Kidney (tissue), 14 donors: ENCODE measurements around the gene TSSC4. TPM values are rescaled to one million over a fixed set of nuclear protein-coding genes. Genes with fewer than 3 reads are reported as not detected.
"Not testable (repeated sequence)": the region's sequence is repeated elsewhere in the genome, so short reads cannot be mapped to it uniquely, and the experiment has no call there.

Experiments
- DNase-seq, 5 donors: peaks; one replicate each; pipeline ENCODE4 v3.0.0-alpha.2; 2013 to 2020
- FAIRE-seq: peaks from 2 replicates; lab custom pipeline; 2012; peaks lifted over from hg19 to GRCh38; lab: Jason Lieb, UNC
- H3K27ac ChIP-seq, 2 donors: one replicate each; pipeline ENCODE4 v1.7.0; 2013; ENCODE audit warnings: low read depth in 2 of 2, low read length in 2 of 2, inconsistent platforms in 1 of 2
- H3K27me3 ChIP-seq: one replicate; pipeline ENCODE4 v1.7.1; 2013; ENCODE audit warnings: low read length, inconsistent platforms; ENCODE audit not compliant: control insufficient read depth, insufficient read depth
- H3K36me3 ChIP-seq, 3 donors: one replicate each; pipeline versions ENCODE4 v1.7.0 to v1.7.1; 2013; ENCODE audit warnings: low read length in 3 of 3, control low read depth in 1 of 3, inconsistent platforms in 1 of 3; ENCODE audit not compliant: insufficient read depth in 3 of 3, control insufficient read depth in 2 of 3
- H3K4me1 ChIP-seq, 3 donors: one replicate each; pipeline versions ENCODE4 v1.7.0 to v1.7.1; 2013; ENCODE audit warnings: low read length in 3 of 3, inconsistent platforms in 1 of 3, low read depth in 1 of 3; ENCODE audit not compliant: control insufficient read depth in 2 of 3, insufficient read depth in 2 of 3
- H3K4me3 ChIP-seq, 3 donors: one replicate each; pipeline versions ENCODE4 v1.7.0 to v1.8.1; 2013; ENCODE audit warnings: low read length in 3 of 3, control low read depth in 1 of 3, inconsistent platforms in 1 of 3
- H3K9ac ChIP-seq, 3 donors: one replicate each; pipeline versions ENCODE4 v1.7.0 to v1.7.1; 2013; ENCODE audit warnings: low read length in 3 of 3, control low read depth in 1 of 3, inconsistent platforms in 1 of 3
- H3K9me3 ChIP-seq, 3 donors: one replicate each; pipeline versions ENCODE4 v1.7.0 to v1.7.1; 2013; ENCODE audit warnings: low read length in 3 of 3, control low read depth in 1 of 3, inconsistent platforms in 1 of 3; ENCODE audit not compliant: control insufficient read depth in 2 of 3, insufficient read depth in 1 of 3
- CTCF ChIP-seq: IDR thresholded peaks from 3 replicates; pipeline ENCODE4 v1.5.1; 2012; ENCODE audit warnings: mild to moderate bottlenecking, moderate library complexity, borderline replicate concordance; ENCODE audit not compliant: insufficient read depth; ENCODE audit errors: extremely low read depth
- intact Hi-C: fragments of 100-400 bp; cut with DNase I; formaldehyde crosslinking; loops from one replicate; pipeline ENCODE4 v1.11.1; 2022
- polyA plus RNA-seq: library from polyadenylated mRNA; stranded (reverse); fragments of 350-450 nt; fragmentation: Illumina TruSeq; extraction: RNeasy Lipid Tissue Mini Kit (QIAGEN cat#74804); gene quantifications from one replicate; pipeline ENCODE4 v1.2.3, GENCODE V29; 2014; ENCODE audit warnings: low read depth, low replicate concordance; ENCODE audit not compliant: insufficient read depth
- total RNA-seq: library from RNA; stranded (reverse); fragmentation: NEBNext Ultra II Directional; extraction: Animal tissue kit (Norgen Biotek cat#: 25700); gene quantifications from one replicate; pipeline ENCODE4 v1.2.1, GENCODE V29; 2021
- donor health status: control.
- donor health status: control.
- donor health status: control.
- donor health status: control.
- donor health status: control.
- donor health status: DM: yes; HTN: yes; CAD: no.
- donor health status: Normal renal cell carcinoma (clear cell type).

TSSC4 gene
- total and polyA plus RNA-seq, 2 donors from 2014 or later = 42.3 to 51.4 TPM

GRCh38 chr11:2355000-2355644 lies 45.4 kb upstream of the TSSC4 start:
- H3K4me1 ChIP-seq = no peaks in the 10 kb centered on the region
- no peak for TF ChIP-seq CTCF
- no peaks in the 10 kb centered on the region for H3K36me3 ChIP-seq
- intact Hi-C loops = no loop called here
- H3K4me3 ChIP-seq = no peak overlapping the region
- H3K9ac ChIP-seq = no peak overlapping the region
- H3K27ac ChIP-seq = no peak overlapping the region
- H3K9me3 ChIP-seq = no peaks in the 10 kb centered on the region
- DNase-seq (no peak), FAIRE-seq (no peak)
- no peaks in the 10 kb centered on the region for H3K27me3 ChIP-seq

GRCh38 chr11:2357246-2357645 lies 43.3 kb upstream of the TSSC4 start:
- intact Hi-C loops = no loop called here
- Histone ChIP-seq H3K4me3 (no peak overlapping the region), H3K27me3 (no peaks in the 10 kb centered on the region), H3K9me3 (no peaks in the 10 kb centered on the region), H3K36me3 (no peaks in the 10 kb centered on the region), H3K4me1 (no peaks in the 10 kb centered on the region), H3K9ac (no peak overlapping the region), H3K27ac (no peak overlapping the region)
- TF ChIP-seq CTCF = no peak
- FAIRE-seq = no peak
- no peak for DNase-seq

- H3K27ac ChIP-seq, FAIRE-seq, H3K4me3 ChIP-seq, intact Hi-C loops, H3K27me3 ChIP-seq, H3K9ac ChIP-seq, H3K4me1 ChIP-seq, H3K9me3 ChIP-seq, H3K36me3 ChIP-seq, DNase-seq: not testable (repeated sequence)
Observed at GRCh38 chr11:2357651-2358050, 42.9 kb upstream of the TSSC4 start.

- intact Hi-C loops = no loop called here
- DNase-seq = no peak
- Histone ChIP-seq H3K4me1 (no peaks in the 10 kb centered on the region), H3K4me3 (no peak overlapping the region), H3K9me3 (no peaks in the 10 kb centered on the region), H3K27me3 (no peaks in the 10 kb centered on the region), H3K9ac (no peak overlapping the region), H3K27ac (no peak overlapping the region), H3K36me3 (no peaks in the 10 kb centered on the region)
- TF ChIP-seq CTCF = no peak
- FAIRE-seq = no peak
Observed at GRCh38 chr11:2358754-2359442, 41.7 kb upstream of the TSSC4 start.
